T follicular helper cell (primary cell): ENCODE results near the gene PLA2G2D.

Experiments used
- DNase-seq: peaks from one replicate; pipeline ENCODE4 v3.0.0-alpha.2; 2020; ENCODE audit warnings: low read depth

Gene PLA2G2D

GRCh38 chr1:20086800-20087199 is 32.5 kb downstream of the PLA2G2D start:
- no peak for DNase-seq

GRCh38 chr1:20083178-20083944 is 36.0 kb downstream of the PLA2G2D start:
- no peak for DNase-seq

DNA sequence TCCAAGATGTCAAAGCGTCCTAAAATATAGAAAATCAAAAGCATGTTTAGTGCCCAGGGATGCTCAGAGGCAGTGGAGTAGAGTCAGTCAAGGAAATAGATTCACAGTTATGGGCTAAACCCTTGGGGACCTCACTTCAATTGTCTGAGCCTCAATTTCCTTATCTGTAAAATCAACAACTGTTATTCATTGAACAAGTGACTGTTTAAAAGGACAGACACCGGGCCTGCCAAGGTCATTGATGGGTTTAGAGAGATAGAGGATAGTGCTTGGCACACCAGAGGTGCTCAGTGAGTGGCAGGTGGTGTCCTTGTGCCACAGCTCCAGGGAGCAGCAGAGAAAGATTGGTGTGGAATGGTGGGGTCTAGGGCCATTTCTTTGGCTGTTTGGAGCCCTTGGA is 36.6 kb downstream of the PLA2G2D start:
- no peak for DNase-seq

GRCh38 chr1:20081353-20081810 is 38.0 kb downstream of the PLA2G2D start:
- no peak for DNase-seq

DNA sequence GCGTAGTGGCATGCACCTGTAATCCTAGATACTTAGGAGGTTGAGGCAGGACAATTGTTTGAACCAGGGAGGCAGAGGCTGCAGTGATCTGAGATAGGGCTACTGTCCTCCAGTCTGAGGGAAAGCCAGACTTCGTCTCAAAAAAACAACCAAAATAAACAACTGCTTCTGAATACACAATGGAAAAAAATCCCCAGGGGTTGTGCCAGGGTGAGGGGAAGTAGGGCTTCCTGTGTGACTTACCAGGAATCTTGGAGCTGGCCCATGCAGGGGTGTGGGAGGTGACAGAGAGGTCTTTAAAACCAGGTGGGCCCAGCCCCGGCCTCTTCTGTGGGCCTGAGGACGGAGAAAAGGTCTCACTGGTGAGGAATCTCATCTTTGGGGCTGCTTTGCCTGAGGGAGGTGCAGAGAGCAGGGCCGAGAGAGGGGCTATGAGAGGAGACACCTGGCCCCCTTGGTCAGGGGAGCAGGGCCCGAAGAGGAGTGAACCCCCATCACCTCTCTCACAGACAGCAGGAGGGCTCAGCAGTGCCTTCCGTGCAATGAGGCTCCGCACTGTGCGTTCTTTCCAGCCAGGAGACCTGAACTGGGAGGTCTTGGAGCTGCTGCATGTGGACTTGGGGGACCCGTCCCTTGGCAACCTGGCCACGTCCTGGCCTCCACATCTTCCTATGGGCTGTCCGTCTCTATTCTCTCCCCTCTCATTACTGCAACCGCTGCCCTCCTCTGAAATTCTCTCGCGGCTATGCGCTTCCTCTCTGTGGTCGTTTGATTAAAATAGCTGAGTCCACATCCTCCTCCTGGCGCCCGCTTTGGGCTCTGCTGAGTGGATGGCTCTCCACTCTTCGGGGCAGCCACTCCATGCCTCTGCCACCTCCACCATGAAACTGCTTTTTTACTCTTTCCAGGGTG is 38.6 kb downstream of the PLA2G2D start:
- no peak for DNase-seq

DNA sequence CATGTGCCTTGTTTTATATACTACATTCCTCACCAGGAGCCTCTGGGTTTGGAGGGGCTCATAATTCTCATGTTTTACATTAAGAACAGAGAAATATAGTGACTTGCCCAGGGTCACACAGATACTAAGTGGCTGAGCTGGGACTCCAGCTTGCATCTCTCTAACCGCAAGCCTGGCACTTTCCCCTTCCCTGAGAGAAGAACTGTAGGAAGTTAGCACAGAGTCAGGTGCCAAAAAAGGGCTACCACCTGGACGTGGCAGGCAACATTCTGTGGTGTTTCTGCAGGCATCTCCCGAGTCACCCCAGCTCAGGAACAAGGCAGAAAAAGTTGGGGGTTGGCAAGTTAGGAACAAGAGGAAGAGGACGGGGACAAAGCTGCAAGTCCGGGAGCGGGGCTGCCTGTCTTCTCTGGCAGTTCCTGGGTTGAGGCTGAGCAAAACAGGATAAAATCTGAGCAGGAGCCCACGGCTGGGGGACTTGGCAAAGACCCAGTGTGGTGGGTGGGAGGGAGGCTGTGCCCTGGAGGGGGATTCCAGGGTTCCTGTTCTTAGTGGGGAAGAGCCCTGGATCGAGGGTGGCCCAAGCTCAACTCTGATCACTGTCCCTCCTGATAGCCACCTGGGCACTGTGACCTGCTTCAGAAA is 39.6 kb downstream of the PLA2G2D start:
- DNase-seq: no peak

- DNase-seq: no peak
These were observed 40.6 kb downstream of the PLA2G2D start for GRCh38 chr1:20078711-20079110.

DNA sequence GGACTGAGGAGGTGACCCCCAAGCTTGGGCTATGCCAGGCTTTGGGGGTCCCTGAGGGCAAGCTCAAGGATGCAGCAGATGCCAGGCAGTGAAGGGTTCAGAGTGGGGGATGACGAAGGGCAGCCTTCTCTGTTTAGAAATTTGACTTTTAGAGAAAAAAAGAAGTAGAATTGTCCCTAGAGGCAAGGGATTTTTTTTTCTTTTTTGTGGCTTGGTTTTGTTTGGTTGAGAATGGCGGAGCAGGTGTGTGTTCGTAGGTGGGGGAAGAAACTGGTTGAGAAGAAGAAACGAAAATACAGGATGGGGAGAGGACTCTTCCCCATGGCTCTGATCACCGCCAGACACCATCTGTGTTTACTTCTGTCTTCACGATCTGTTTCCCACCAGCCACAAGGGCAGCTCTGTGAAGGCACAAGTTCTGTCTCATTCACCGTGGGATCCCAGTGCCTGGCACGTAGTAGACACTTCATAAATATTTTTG is 41.1 kb downstream of the PLA2G2D start:
- DNase-seq: no peak

- no peak for DNase-seq
These were observed 42.5 kb downstream of the PLA2G2D start for GRCh38 chr1:20076710-20077461.

DNA sequence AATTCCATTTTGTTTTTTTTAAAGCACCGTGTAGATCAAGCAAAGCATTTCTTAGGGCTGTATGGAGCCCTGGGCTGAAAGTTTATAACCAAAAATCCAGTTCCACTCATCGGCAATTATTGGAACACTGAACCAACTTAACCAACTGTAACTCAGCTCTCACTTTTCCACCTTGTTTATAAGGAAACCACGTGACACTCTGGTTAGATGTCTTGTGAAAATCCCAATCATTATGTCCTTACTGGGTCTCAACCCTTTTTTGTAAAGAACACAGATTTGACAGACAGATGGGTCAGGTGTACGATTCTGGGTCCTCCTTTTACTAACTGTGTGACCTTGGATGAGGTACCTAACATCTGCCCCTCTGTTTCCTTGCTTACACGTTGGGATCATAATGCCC is 43.1 kb downstream of the PLA2G2D start:
- no peak for DNase-seq

- DNase-seq: no peak
These were observed 44.0 kb downstream of the PLA2G2D start for GRCh38 chr1:20075345-20075744.

GRCh38 chr1:20074725-20075171 is 44.6 kb downstream of the PLA2G2D start:
- no peak for DNase-seq

GRCh38 chr1:20074055-20074724 is 45.1 kb downstream of the PLA2G2D start:
- DNase-seq: no peak

GRCh38 chr1:20073256-20073655 is 46.1 kb downstream of the PLA2G2D start:
- DNase-seq: no peak

GRCh38 chr1:20072771-20073170 is 46.6 kb downstream of the PLA2G2D start:
- DNase-seq: no peak

DNA sequence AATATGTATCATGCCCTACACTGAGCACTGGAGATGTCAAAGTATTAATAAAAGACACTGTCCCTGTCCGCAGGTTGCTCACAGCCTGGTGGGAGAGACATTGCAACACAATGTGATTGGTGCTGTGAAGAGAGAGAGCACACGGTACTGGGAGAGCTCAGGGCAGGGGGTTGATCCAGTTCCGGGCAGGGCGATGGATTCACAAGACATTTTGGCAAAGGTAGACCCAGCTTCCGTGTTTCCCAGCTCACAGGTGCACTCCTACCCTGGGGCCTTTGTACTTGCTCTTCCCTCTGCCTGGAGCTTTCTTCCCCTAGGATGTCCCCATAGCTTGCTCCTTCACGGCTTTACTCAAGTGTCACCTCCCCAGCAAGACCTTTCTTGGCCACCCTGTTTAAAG is 47.9 kb downstream of the PLA2G2D start:
- no peak for DNase-seq

DNA sequence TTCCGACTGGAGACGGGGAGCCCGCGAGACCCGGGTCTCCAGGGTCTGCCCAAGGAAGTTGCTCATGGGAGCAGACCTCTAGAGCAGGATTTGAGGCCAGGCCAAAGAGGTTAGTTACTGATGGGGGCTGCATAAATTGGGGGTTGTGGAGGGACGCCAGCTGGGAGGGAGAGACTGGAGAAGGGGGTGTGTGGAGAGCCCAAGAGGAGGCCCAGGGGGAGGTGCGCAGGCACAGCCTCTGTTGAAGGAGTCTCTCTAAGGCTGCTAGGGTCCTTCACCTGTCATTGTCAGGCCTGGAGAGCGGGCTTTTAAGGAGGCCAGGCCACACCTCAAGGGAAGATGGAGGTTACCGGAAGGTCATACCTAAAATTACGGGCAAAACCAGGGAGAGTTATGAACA is 49.0 kb downstream of the PLA2G2D start:
- no peak for DNase-seq

DNA sequence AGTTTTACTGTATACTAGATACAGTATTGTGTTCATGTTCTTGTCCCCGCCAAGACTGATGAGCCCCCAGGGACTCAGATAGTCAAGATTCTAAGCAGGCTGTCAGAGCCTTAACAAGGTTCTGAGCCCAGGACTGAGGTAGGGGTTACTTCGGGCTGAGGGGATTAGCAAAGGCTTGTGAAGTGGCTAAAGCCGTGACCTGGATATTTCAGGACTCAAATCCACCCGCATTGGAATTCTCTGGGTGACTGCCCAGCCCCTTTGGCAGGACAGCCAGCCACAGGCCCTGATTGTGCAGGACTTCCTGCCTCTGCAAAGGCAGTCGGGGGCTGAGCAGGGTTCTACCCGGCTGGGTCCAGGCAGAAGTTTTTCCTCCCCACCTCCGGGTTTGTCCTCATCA is 49.5 kb downstream of the PLA2G2D start, which contains the start of gene PLA2G5:
Gene PLA2G5 (plus strand): TSS at position 321 of the 400 bp plus-strand sequence. CDS start 14,637 bp downstream, outside the sequence.
- no peak for DNase-seq

- no peak for DNase-seq
These were observed 50.6 kb downstream of the PLA2G2D start for GRCh38 chr1:20068722-20069121.

DNA sequence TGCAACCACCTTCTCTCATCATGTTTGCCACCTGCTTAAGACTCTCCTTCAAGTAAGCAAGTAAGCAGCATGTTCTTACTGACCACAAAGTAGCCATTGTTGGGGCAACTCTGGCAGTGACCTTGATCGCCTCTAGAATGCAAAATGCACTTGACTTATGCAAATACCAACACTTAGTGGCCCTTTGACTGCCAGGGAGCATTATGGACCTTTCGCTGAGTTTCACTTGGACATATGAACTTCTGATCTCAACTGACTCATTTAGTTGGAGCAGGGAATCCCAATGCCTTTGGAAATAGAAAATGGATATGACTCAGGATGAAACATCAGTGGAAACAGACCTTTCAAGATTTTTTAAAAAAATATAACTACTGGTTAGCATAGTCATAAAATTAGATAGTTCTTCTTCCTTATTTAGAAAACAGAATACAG is 55.5 kb downstream of the PLA2G2D start:
- no peak for DNase-seq
